HG02943 (cell line): ENCODE results near the gene RPGR.

Source experiments
- ATAC-seq: cut with Tn5 transposase; IDR thresholded peaks from one replicate; pipeline ENCODE4 v1.9.1; 2021; ENCODE audit warnings: mild to moderate bottlenecking, low read depth, moderate library complexity; ENCODE audit not compliant: unreplicated experiment

Gene RPGR

DNA sequence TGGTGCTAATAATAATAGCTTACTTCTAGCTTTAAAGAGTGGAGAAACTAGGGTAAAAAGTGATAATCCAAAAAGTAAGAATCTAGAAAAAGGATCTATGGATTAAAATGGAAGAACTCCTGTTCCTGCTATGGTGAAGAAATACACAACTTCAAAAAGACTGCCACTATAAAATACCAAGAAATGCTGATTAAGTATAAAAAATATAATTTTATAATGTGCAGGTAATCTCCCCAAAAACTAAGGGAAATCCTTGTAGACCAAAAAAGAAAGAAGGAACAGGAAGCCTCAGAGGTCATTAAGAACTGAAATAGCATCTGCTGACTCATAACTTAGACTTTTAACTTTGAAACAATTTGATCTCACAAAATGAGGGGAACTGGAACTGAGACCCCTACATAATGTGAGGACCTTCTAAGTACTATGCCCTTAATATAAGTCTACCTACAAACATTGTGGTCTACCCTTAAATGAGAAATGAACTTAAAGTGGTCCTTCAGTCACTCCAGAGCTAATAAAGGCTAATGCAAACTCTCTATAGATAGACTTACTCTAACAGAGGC, 56.1 kb downstream of the RPGR start:
- ATAC-seq: no peak

- no peak for ATAC-seq
Measured at GRCh38 chrX:38268011-38268410, 59.3 kb downstream of the RPGR start.

DNA sequence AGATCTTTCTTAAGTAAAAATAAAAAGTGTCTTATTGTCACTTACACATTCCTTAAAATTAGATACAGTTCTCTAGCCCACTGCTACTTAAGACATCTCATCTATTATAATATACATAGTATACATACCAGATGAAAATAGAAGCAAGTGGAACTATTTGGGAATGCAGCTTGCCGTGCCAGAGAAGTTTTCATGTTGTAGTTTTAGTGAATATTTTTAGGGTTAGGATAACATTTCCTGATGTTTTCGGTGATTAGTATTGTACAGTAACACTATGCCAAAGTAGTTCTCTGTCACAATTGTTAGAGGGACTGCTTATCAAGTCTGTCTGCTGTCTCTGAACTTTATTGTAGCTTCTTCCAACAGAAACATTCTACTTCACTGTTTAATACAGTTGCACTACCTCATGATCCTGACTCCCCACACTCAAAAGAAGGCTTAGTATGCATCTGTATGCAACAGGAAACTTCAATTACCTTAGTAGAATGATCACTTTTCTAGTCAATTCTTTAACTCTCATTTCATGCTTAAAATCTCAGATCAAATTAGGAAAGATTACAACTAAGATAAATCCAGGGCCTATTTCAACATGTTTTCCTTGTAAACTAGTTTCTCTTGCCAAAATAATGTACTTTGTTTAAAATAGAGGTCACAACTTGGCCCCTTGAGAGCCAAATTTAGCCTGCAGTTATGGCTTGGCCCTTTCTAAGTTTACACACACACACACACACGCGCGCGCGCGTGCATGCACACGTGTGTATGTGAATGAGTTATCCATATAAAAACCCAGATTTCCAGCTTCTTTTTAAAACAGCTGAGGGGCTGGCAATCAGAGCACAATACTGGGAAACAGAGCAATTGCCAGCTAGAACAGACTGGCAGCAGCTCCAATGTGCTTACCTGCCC, 64.3 kb downstream of the RPGR start:
- no peak for ATAC-seq

DNA sequence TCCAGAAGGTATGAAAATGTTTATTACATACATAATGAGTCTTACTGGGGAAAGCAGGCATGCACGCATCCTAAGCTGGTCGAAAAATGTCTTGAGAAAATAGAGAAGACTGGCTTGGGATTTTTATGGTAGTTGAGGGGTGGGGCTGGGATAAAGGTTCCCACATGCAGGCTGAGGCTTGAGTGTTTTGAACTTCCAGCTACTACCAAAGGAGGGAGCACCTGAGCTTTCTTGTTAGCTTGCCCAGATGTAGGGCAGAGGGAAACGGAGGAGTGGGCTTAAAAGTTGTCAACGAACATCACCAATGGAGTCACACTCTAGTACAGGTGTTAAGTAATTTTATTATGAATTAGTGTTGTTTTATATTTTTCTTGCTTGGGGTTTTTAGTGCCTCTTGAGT, 67.1 kb downstream of the RPGR start:
- ATAC-seq: no peak

DNA sequence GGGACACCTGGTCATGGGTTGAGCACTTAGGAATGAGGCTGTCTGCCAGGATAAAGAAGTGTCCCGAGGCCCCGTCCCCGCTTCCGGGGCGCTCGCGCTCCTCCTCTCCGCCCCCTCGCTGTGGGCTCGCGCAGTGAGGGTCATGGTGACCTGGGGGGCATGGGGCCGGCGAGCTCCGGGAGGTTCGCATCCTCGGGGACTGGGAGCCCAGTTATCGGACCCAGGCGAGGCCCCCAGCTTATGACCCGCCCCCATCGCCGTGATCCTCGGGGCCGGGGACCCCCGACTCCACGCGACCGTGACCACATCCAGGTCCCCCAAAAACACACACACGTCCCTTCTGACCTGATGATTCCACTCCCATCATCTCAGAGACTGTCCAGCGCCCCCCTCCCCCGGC, 71.3 kb downstream of the RPGR start:
- no peak for ATAC-seq

GRCh38 chrX:38249965-38250364, 77.3 kb downstream of the RPGR start:
- no peak for ATAC-seq

- ATAC-seq: no peak
Measured at GRCh38 chrX:38247051-38247450, 80.3 kb downstream of the RPGR start.

GRCh38 chrX:38240541-38240940, 86.8 kb downstream of the RPGR start:
- no peak for ATAC-seq

GRCh38 chrX:38236901-38237615, 90.3 kb downstream of the RPGR start:
- no peak for ATAC-seq

- no peak for ATAC-seq
Measured at GRCh38 chrX:38233891-38234667, 93.2 kb downstream of the RPGR start.

- ATAC-seq: no peak
Measured at GRCh38 chrX:38232079-38232686, 95.1 kb downstream of the RPGR start.

GRCh38 chrX:38225093-38225492, 102.2 kb downstream of the RPGR start:
- ATAC-seq: no peak

GRCh38 chrX:38224160-38224559, 103.1 kb downstream of the RPGR start:
- ATAC-seq: no peak

GRCh38 chrX:38221391-38221929, 105.8 kb downstream of the RPGR start:
- no peak for ATAC-seq

DNA sequence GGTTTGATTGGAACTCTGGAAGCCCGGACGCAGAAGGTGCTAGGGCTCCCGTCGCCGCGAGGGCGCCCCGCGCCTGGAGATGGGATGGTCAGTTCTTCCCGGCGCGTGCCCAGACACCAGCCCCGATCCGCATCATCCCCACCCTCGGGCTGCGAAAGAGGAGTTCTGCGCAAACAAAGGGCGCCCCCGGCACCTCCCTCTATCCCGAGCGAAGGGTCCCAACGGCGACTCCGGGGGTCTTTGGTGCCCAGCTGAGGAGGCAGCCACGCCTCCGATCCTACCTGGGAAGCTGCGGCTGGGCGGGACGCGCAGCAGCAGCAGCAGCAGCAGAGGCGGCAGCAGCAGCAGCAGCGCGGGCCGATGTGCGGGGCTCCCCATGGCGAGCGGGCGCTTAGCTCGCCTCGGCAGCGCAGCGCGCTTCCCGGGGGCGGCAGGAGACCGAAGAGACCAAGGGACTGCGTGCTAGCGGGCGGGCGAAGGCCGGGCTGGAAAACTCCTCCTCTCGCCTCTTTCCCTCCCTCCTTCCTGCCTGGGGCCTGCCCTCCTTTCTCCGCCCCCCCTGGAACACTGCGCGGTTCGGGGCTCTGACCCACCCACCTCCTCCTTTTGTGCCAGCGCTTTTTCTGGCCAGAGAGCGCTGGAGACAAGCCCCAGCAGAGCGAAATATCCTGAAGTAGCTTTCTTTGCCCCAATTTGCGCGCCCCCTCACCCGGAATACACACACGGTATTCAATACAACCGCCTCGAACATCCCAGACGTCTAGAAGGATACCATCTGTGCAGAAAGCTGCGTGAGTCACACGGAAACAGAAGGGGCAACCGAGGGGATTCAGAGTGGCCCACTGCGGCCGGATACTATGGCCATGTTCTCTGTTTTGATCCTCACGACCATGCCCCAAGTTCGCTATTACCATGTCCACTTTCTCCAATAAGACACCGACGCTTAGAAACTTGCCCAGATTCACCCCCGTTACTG, 106.6 kb downstream of the RPGR start, which contains the start of gene SRPX:
SRPX (minus strand) TSS at position 457 of the 976 bp plus-strand sequence; CDS start at position 378, 79 bp downstream.
- ATAC-seq: no peak

- no peak for ATAC-seq
Measured at GRCh38 chrX:38220024-38220414, 107.3 kb downstream of the RPGR start.
